Measurements from ENCODE around the gene HES4.

DNA sequence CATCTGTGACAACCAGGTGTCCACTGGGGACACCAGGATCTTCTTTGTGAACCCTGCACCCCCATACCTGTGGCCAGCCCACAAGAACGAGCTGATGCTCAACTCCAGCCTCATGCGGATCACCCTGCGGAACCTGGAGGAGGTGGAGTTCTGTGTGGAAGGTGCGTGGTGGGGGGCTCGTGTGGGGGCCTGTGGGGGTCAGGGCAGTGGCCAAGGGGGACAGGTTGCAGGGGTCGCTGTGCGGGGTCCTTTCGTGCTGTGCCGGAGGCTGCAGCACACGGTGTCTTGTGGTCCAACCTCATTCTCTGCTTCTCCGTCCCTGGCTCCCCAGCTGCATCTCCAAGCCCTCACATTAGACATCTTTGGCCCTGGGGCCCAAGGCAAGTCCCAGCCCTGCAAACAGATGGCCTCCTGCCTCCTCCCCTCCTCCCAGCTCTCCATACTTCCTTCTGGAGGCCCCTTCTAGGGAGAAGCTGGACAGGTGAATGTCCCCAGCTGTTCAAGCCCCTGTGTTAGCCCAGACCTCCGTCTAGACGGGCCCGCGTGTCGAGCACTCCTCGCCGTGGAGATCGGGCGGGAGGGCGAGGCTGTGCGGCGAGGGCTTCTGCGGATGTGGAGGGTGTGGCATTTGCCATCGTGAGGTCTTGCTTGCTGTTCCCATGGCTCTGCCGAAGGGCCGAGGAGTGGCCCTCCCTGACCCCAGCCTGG is 22.6 kb upstream of the HES4 start:
- TF ChIP-seq JUND (IDR thresholded peaks at IDR 0.05) (no peak), ZFX (IDR thresholded peaks at IDR 0.05) (no peak), ZNF274 (IDR thresholded peaks at IDR 0.05; ENCODE audit: low read depth, low read length) (no peak), EGR1 (IDR thresholded peaks at IDR 0.05; ENCODE audit: low read depth) (no peak), TCF7L2 (IDR thresholded peaks at IDR 0.05; ENCODE audit: borderline replicate concordance, extremely low read depth, insufficient read depth, insufficient read length) (no peak), CEBPB (IDR thresholded peaks at IDR 0.05; ENCODE audit: low read depth) (no peak), SIN3A (IDR thresholded peaks at IDR 0.05; ENCODE audit: low read depth) (no peak), EZH2 (IDR thresholded peaks at IDR 0.05) (no peak)
- TF ChIP-seq, protein P1, sequence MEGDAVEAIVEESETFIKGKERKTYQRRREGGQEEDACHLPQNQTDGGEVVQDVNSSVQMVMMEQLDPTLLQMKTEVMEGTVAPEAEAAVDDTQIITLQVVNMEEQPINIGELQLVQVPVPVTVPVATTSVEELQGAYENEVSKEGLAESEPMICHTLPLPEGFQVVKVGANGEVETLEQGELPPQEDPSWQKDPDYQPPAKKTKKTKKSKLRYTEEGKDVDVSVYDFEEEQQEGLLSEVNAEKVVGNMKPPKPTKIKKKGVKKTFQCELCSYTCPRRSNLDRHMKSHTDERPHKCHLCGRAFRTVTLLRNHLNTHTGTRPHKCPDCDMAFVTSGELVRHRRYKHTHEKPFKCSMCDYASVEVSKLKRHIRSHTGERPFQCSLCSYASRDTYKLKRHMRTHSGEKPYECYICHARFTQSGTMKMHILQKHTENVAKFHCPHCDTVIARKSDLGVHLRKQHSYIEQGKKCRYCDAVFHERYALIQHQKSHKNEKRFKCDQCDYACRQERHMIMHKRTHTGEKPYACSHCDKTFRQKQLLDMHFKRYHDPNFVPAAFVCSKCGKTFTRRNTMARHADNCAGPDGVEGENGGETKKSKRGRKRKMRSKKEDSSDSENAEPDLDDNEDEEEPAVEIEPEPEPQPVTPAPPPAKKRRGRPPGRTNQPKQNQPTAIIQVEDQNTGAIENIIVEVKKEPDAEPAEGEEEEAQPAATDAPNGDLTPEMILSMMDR (IDR thresholded peaks at IDR 0.05 in 2 of 3, conservative IDR thresholded peaks at IDR 0.05 in 1 of 3; ENCODE audit: borderline replicate concordance in 1 of 3, insufficient read depth in 1 of 3, low read depth in 2 of 3, low read length in 2 of 3) = no peak
- TF ChIP-seq, protein P2, sequence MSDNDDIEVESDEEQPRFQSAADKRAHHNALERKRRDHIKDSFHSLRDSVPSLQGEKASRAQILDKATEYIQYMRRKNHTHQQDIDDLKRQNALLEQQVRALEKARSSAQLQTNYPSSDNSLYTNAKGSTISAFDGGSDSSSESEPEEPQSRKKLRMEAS (IDR thresholded peaks at IDR 0.05) = no peak

All from HCT116 (cell line).